OCI-LY1 (cell line): Measurements from ENCODE around the gene BACE2.

ENCODE experiments used
- H2AFZ ChIP-seq: fragments of 200-600 bp; sonication (generic), shearing (Covaris generic); 2 replicates; pipeline ENCODE4 v1.6.0; 2014; ENCODE audit warnings: antibody characterized with exemption, mild to moderate bottlenecking, low read length
- H3F3A ChIP-seq: fragments of 200-600 bp; sonication (generic), shearing (Covaris generic); 2 replicates; pipeline ENCODE4 v1.6.0; 2014; ENCODE audit warnings: mild to moderate bottlenecking, antibody characterized with exemption, low read length, moderate library complexity; ENCODE audit not compliant: insufficient read depth
- H3K27ac ChIP-seq: fragments of 200-600 bp; sonication (generic); 2 replicates; pipeline ENCODE4 v1.5.1; 2014; ENCODE audit warnings: low read length, mixed run types, mild to moderate bottlenecking, low read depth; ENCODE audit not compliant: poor library complexity, severe bottlenecking
- H3K27me3 ChIP-seq: fragments of 200-600 bp; sonication (generic); 2 replicates; pipeline ENCODE4 v1.6.0; 2014; ENCODE audit warnings: antibody characterized with exemption, mild to moderate bottlenecking, low read length, moderate library complexity; ENCODE audit not compliant: insufficient read depth
- H3K36me3 ChIP-seq: fragments of 200-600 bp; sonication (generic); 2 replicates; pipeline ENCODE4 v1.6.1; 2014; ENCODE audit warnings: mild to moderate bottlenecking, antibody characterized with exemption, low read length, moderate library complexity, mixed read lengths; ENCODE audit not compliant: insufficient read depth
- H3K4me1 ChIP-seq: fragments of 200-600 bp; sonication (generic); 2 replicates; pipeline ENCODE4 v1.5.1; 2014; ENCODE audit warnings: mild to moderate bottlenecking, low read length, moderate library complexity; ENCODE audit not compliant: insufficient read depth, severe bottlenecking
- H3K4me2 ChIP-seq: fragments of 200-600 bp; sonication (generic), shearing (Covaris generic); 2 replicates; pipeline ENCODE4 v1.6.1; 2014; ENCODE audit warnings: low read length
- H3K4me3 ChIP-seq: fragments of 200-600 bp; sonication (generic); 2 replicates; pipeline ENCODE4 v1.5.1; 2014; ENCODE audit warnings: low read length, low read depth, mild to moderate bottlenecking, mixed read lengths; ENCODE audit not compliant: poor library complexity, severe bottlenecking
- H3K79me2 ChIP-seq: fragments of 200-600 bp; shearing (Covaris generic); 2 replicates; pipeline ENCODE4 v1.6.1; 2016; ENCODE audit warnings: mixed run types, low read length, mixed read lengths; ENCODE audit not compliant: insufficient read depth
- H3K9ac ChIP-seq: fragments of 200-600 bp; sonication (generic), shearing (Covaris generic); 2 replicates; pipeline ENCODE4 v1.6.1; 2014; ENCODE audit warnings: mild to moderate bottlenecking, low read length, mixed read lengths
- H3K9me2 ChIP-seq: fragments of 200-600 bp; sonication (generic), shearing (Covaris generic); 2 replicates; pipeline ENCODE4 v1.6.1; 2014; ENCODE audit warnings: low read depth, mild to moderate bottlenecking, low read length, mixed read lengths
- H3K9me3 ChIP-seq: fragments of 200-600 bp; shearing (Covaris generic); 2 replicates; pipeline ENCODE4 v1.6.1; 2014; ENCODE audit warnings: low read length, mixed read lengths
- H4K20me1 ChIP-seq: fragments of 200-600 bp; sonication (generic), shearing (Covaris generic); 2 replicates; pipeline ENCODE4 v1.6.0; 2016; ENCODE audit warnings: mild to moderate bottlenecking, low read length; ENCODE audit not compliant: insufficient read depth
- CTCF ChIP-seq: fragments of 200-600 bp; sonication (generic), shearing (Covaris generic); IDR thresholded peaks from 2 replicates; pipeline ENCODE4 v1.5.1; 2017; ENCODE audit warnings: mild to moderate bottlenecking, antibody characterized with exemption, low read length, moderate library complexity, mixed read lengths
- EZH2 ChIP-seq: fragments of 200-600 bp; sonication (generic), shearing (Covaris generic); IDR thresholded peaks from 2 replicates; pipeline ENCODE4 v1.8.0; 2017; ENCODE audit warnings: borderline replicate concordance, mixed run types, mild to moderate bottlenecking, antibody characterized with exemption, low read length, moderate library complexity, mixed read lengths

The BACE2 gene

GRCh38 chr21:41210426-41211059, 42.6 kb downstream of the BACE2 start:
- H3K4me1 ChIP-seq: no peaks in the 10 kb centered on the region
- H2AFZ ChIP-seq: no peak overlapping the region
- H4K20me1 ChIP-seq: no peaks in the 10 kb centered on the region
- no peak overlapping the region for H3K4me3 ChIP-seq
- peaks cover 7% of the 10 kb centered on the region; the same call in 1 of the 2 replicates for H3K27me3 ChIP-seq
- no peaks in the 10 kb centered on the region for H3K79me2 ChIP-seq
- no peak overlapping the region for H3K4me2 ChIP-seq
- TF ChIP-seq CTCF (no peak), EZH2 (no peak)
- no peaks in the 10 kb centered on the region for H3K36me3 ChIP-seq
- H3K9ac ChIP-seq: no peak overlapping the region
- no peaks in the 10 kb centered on the region for H3K9me3 ChIP-seq
- H3K9me2 ChIP-seq: no peaks in the 10 kb centered on the region
- H3F3A ChIP-seq: no peaks in the 10 kb centered on the region
- no peak overlapping the region for H3K27ac ChIP-seq

- H2AFZ ChIP-seq: no peak overlapping the region
- H3K36me3 ChIP-seq: no peaks in the 10 kb centered on the region
- H3K27ac ChIP-seq: no peak overlapping the region
- no peak overlapping the region for H3K4me3 ChIP-seq
- H3K4me2 ChIP-seq: no peak overlapping the region
- H3K27me3 ChIP-seq: peaks cover 7% of the 10 kb centered on the region; the same call in 1 of the 2 replicates
- H3K9me2 ChIP-seq: no peaks in the 10 kb centered on the region
- no peaks in the 10 kb centered on the region for H3K79me2 ChIP-seq
- TF ChIP-seq CTCF (no peak), EZH2 (no peak)
- no peaks in the 10 kb centered on the region for H3F3A ChIP-seq
- H4K20me1 ChIP-seq: no peaks in the 10 kb centered on the region
- H3K4me1 ChIP-seq: no peaks in the 10 kb centered on the region
- no peak overlapping the region for H3K9ac ChIP-seq
- no peaks in the 10 kb centered on the region for H3K9me3 ChIP-seq
These were observed 43.3 kb downstream of the BACE2 start for GRCh38 chr21:41211060-41211805.

- Histone ChIP-seq H3K4me1 (no peaks in the 10 kb centered on the region), H3K9me2 (no peaks in the 10 kb centered on the region), H3K9ac (no peak overlapping the region), H3K27ac (no peak overlapping the region), H3K4me2 (no peak overlapping the region), H3K79me2 (no peaks in the 10 kb centered on the region), H3K36me3 (no peaks in the 10 kb centered on the region), H3K27me3 (peaks cover 11% of the 10 kb centered on the region; the same call in 1 of the 2 replicates), H2AFZ (no peak overlapping the region), H3F3A (no peaks in the 10 kb centered on the region), H3K9me3 (no peaks in the 10 kb centered on the region), H4K20me1 (no peaks in the 10 kb centered on the region), H3K4me3 (no peak overlapping the region)
- TF ChIP-seq CTCF: no peak
- no peak for TF ChIP-seq EZH2
These were observed 45.1 kb downstream of the BACE2 start for GRCh38 chr21:41213021-41213420.
